ENCODE data around the gene MAP2K2.
"Not testable (repeated sequence)": the region's sequence is repeated elsewhere in the genome, so short reads cannot be mapped to it uniquely, and the experiment has no call there.

The MAP2K2 gene

DNA sequence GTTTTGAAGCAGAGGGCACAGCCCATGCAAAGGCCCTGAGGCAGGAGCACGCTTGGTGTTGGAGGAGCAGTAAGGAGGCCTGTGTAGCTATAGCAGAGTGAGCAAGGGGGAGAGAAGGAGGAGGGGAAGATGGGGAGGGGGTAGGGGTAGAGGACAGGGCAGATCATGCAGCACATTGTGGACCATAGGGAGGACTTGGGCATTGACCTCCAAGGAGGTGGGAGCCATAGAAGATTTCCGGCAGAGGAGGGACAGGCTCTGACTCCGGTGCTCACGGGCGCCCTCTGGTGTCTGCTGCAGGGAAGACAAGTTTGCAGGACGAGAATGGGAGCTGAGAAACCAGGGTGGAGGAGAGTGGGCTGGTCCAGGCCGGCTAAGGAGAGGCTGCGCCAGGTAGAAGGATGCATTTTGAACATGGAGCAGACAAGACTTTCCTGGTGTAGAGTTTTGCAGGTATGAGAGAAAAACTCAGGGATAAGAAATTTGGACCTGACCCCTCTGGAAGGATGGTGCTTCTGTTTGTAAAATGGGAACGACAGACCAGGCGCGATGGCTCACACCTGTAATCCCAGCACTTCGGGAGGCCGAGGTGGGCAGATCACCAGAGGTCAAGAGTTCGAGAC, 15.8 kb upstream of the MAP2K2 start:
- H3K4me3 ChIP-seq (ENCODE audit: low read depth, low read length), result no peak overlapping the region
- TF ChIP-seq, protein P1, sequence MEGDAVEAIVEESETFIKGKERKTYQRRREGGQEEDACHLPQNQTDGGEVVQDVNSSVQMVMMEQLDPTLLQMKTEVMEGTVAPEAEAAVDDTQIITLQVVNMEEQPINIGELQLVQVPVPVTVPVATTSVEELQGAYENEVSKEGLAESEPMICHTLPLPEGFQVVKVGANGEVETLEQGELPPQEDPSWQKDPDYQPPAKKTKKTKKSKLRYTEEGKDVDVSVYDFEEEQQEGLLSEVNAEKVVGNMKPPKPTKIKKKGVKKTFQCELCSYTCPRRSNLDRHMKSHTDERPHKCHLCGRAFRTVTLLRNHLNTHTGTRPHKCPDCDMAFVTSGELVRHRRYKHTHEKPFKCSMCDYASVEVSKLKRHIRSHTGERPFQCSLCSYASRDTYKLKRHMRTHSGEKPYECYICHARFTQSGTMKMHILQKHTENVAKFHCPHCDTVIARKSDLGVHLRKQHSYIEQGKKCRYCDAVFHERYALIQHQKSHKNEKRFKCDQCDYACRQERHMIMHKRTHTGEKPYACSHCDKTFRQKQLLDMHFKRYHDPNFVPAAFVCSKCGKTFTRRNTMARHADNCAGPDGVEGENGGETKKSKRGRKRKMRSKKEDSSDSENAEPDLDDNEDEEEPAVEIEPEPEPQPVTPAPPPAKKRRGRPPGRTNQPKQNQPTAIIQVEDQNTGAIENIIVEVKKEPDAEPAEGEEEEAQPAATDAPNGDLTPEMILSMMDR (IDR thresholded peaks at IDR 0.05; ENCODE audit: low read depth, low read length), result peak; percentile 64

GRCh38 chr19:4138445-4138844, 14.5 kb upstream of the MAP2K2 start:
- TF ChIP-seq, protein P1 (IDR thresholded peaks at IDR 0.05; ENCODE audit: low read depth, low read length), result no peak
- no peak overlapping the region for H3K4me3 ChIP-seq (ENCODE audit: low read depth, low read length)

- TF ChIP-seq, protein P1 (IDR thresholded peaks at IDR 0.05; ENCODE audit: low read depth, low read length), result no peak
- no peak overlapping the region for H3K4me3 ChIP-seq (ENCODE audit: low read depth, low read length)
Measured at GRCh38 chr19:4136680-4137088, 12.8 kb upstream of the MAP2K2 start.

DNA sequence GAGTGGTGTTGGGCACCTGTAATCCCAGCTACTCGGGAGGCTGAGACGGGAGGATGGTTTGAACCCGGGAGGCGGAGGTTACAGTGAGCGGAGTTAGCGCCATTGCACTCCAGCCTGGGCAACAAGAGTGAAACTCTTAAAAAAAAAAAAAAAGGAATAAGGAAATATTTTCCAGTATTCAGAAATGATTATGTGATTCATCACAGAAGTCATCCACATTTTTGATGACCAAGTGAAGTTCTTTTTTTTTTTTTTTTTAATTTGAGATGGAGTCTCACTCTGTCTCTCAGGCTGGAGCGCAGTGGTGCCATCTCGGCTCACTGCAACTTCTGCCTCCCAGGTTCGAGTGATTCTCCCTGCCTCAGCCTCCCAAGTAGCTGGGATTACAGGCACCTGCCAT, 11.5 kb upstream of the MAP2K2 start:
- not testable (repeated sequence) for H3K4me3 ChIP-seq (ENCODE audit: low read depth, low read length)

DNA sequence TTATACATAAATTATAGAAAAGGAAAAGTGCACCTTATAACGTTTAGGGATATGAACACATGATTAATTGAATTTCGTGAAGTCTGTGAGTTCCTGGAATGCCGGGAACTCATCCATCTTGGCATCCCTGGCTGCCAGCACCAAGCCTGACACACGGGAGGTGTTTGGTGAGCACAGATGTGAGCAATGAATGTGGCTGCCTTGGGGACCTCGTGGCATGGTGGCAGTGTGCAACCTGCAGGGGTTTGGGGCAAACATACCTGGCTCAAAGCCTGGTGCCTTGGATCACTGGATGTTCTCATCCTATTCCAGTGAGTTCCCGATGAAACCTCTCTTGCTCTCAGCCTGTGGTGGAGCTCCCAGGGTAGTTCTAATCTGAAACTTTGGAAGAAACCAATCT, 10.4 kb upstream of the MAP2K2 start:
- H3K4me3 ChIP-seq (ENCODE audit: low read depth, low read length), result no peak overlapping the region
- TF ChIP-seq, protein P1 (IDR thresholded peaks at IDR 0.05; ENCODE audit: low read depth, low read length), result no peak

GRCh38 chr19:4130744-4131438, 7.0 kb upstream of the MAP2K2 start:
- TF ChIP-seq, protein P1 (IDR thresholded peaks at IDR 0.05; ENCODE audit: low read depth, low read length), result no peak
- no peak overlapping the region for H3K4me3 ChIP-seq (ENCODE audit: low read depth, low read length)

GRCh38 chr19:4129050-4129449, 5.1 kb upstream of the MAP2K2 start:
- H3K4me3 ChIP-seq (ENCODE audit: low read depth, low read length), result not testable (repeated sequence)

- H3K4me3 ChIP-seq (ENCODE audit: low read depth, low read length), result not testable (repeated sequence)
Measured at GRCh38 chr19:4127322-4127721, 3.4 kb upstream of the MAP2K2 start.

DNA sequence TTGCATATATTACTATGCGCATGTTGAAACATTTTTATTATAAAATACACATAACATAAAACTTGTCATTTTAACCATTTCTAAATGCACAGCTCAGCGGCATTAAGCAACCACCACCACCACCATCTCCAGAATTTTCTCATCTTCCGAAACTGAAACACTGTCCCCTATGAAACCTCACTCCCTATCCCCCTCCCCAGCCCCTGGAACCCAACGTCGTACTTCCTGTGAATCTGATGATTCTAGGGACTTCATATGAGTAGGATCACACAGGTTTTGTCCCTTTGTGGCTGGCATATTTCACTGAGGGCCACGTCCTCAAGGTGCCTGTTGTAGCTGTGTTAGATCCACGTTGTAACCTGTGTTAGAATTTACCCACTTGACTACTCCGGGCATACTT, 716 bp upstream of the MAP2K2 start:
- TF ChIP-seq, protein P1 (IDR thresholded peaks at IDR 0.05; ENCODE audit: low read depth, low read length), result no peak
- H3K4me3 ChIP-seq (ENCODE audit: low read depth, low read length), result peak overlapping the region; percentile 84

Data from WI38 (cell line).